H1 (cell line): Measurements from ENCODE around the gene IL17A. TPM values are rescaled to one million over a fixed set of nuclear protein-coding genes. Genes with fewer than 3 reads are reported as not detected.

ENCODE experiments used
- CTCF ChIA-PET: fragments of 300-600 bp; sonication (Branson Sonifier 250); formaldehyde crosslinking; loops from one replicate; lab custom pipeline; 2021; ENCODE audit not compliant: partially characterized antibody; lab: Charles Lee
- POLR2A ChIA-PET: fragments of 300-600 bp; sonication (Branson Sonifier 250); formaldehyde crosslinking; loops from one replicate; lab custom pipeline; 2021; ENCODE audit warnings: inconsistent platforms; ENCODE audit not compliant: partially characterized antibody; lab: Charles Lee
- DNase-seq, 2 experiments: peaks; one replicate each; pipeline versions ENCODE4 v3.0.0 to v3.0.0-alpha.2; 2010 to 2022; ENCODE audit warnings: low spot score in 2 of 2, low read depth in 1 of 2, mixed read lengths in 1 of 2
- FAIRE-seq: peaks from 2 replicates; lab custom pipeline; 2011; peaks lifted over from hg19 to GRCh38; lab: Jason Lieb, UNC
- H2AFZ ChIP-seq: 2 replicates; pipeline ENCODE4 v1.8.1; 2012; ENCODE audit warnings: low read length, inconsistent platforms
- H2AK5ac ChIP-seq: 2 replicates; pipeline ENCODE4 v1.6.1; 2013; ENCODE audit warnings: low read depth, low read length
- H2BK120ac ChIP-seq: replicated peaks from 2 replicates; pipeline ENCODE3; 2013; ENCODE audit warnings: low read depth, low read length, inconsistent platforms
- H2BK12ac ChIP-seq: 2 replicates; pipeline ENCODE4 v1.6.1; 2013; ENCODE audit warnings: low read depth, low read length
- H2BK15ac ChIP-seq: 2 replicates; pipeline ENCODE4 v1.6.1; 2013; ENCODE audit warnings: low read length
- H2BK20ac ChIP-seq: 2 replicates; pipeline ENCODE4 v1.6.1; 2013; ENCODE audit warnings: low read length
- H2BK5ac ChIP-seq: 2 replicates; pipeline ENCODE4 v1.6.1; 2013; ENCODE audit warnings: low read depth, low read length
- H3K14ac ChIP-seq: 2 replicates; pipeline ENCODE4 v1.6.1; 2013; ENCODE audit warnings: inconsistent platforms; ENCODE audit not compliant: insufficient read length
- H3K18ac ChIP-seq: 2 replicates; pipeline ENCODE4 v1.6.1; 2013; ENCODE audit warnings: low read length; ENCODE audit errors: extremely low read depth
- H3K23ac ChIP-seq: 2 replicates; pipeline ENCODE4 v1.6.1; 2013; ENCODE audit warnings: inconsistent platforms; ENCODE audit not compliant: insufficient read length
- H3K23me2 ChIP-seq: 2 replicates; pipeline ENCODE4 v1.6.1; 2013; ENCODE audit warnings: low read depth, low read length
- H3K27ac ChIP-seq: 2 replicates; pipeline ENCODE4 v1.6.1; 2011; ENCODE audit warnings: low read depth, low read length, inconsistent platforms
- H3K27me3 ChIP-seq, 4 experiments: replicated peaks in 1 of 4; 1 replicate in 1 of 4; 2 replicates in 3 of 4; pipeline versions ENCODE4 v1.6.1 to v1.8.1; 2011 to 2013; ENCODE audit warnings: low read length in 3 of 4, mild to moderate bottlenecking in 3 of 4, inconsistent platforms in 2 of 4, mixed read lengths in 2 of 4, moderate library complexity in 1 of 4; ENCODE audit not compliant: control insufficient read depth in 3 of 4, insufficient read depth in 3 of 4; ENCODE audit errors: extremely low read depth in 1 of 4
- H3K36me3 ChIP-seq, 4 experiments: 2 replicates each; pipeline versions ENCODE4 v1.6.1 to v1.8.1; 2011 to 2013; ENCODE audit warnings: mild to moderate bottlenecking in 4 of 4, low read length in 3 of 4, moderate library complexity in 2 of 4, control low read depth in 1 of 4, inconsistent platforms in 1 of 4; ENCODE audit not compliant: insufficient read depth in 4 of 4, control insufficient read depth in 2 of 4
- H3K4ac ChIP-seq: replicated peaks from 2 replicates; pipeline ENCODE3; 2013; ENCODE audit warnings: low read length, low read depth, mixed read lengths, inconsistent platforms; ENCODE audit not compliant: insufficient read length
- H3K4me1 ChIP-seq, 4 experiments: replicated peaks in 1 of 4; 1 replicate in 1 of 4; 2 replicates in 3 of 4; pipeline versions ENCODE4 v1.6.1 to v1.8.1; 2011 to 2013; ENCODE audit warnings: low read length in 3 of 4, inconsistent platforms in 2 of 4, mixed read lengths in 1 of 4; ENCODE audit not compliant: insufficient read depth in 4 of 4, control insufficient read depth in 3 of 4
- H3K4me2 ChIP-seq, 2 experiments: 2 replicates each; pipeline versions ENCODE4 v1.6.1 to v1.8.1; 2011 to 2013; ENCODE audit warnings: low read depth in 2 of 2, low read length in 2 of 2, control low read depth in 1 of 2, inconsistent platforms in 1 of 2, mild to moderate bottlenecking in 1 of 2; ENCODE audit not compliant: insufficient read depth in 1 of 2
- H3K4me3 ChIP-seq, 4 experiments: fragments of 200-600, 300-600 bp in 1 of 4; sonication (generic), shearing (Covaris generic), sonication (Bioruptor Twin) in 1 of 4; 2 replicates each; pipeline versions ENCODE4 v1.5.1 to v1.8.1; 2011 to 2016; ENCODE audit warnings: low read length in 4 of 4, low read depth in 3 of 4, control low read depth in 2 of 4, inconsistent platforms in 2 of 4, mild to moderate bottlenecking in 2 of 4, mixed read lengths in 1 of 4, moderate library complexity in 1 of 4; ENCODE audit not compliant: insufficient read depth in 2 of 4; ENCODE audit errors: extremely low read depth in 1 of 4
- H3K56ac ChIP-seq: replicated peaks from 2 replicates; pipeline ENCODE3; 2013; ENCODE audit warnings: low read depth, mild to moderate bottlenecking, mixed read lengths, low read length, inconsistent platforms; ENCODE audit not compliant: insufficient read length
- H3K79me1 ChIP-seq: 2 replicates; pipeline ENCODE4 v1.6.1; 2013; ENCODE audit warnings: low read depth, low read length, control low read depth
- H3K79me2 ChIP-seq, 2 experiments: 2 replicates each; pipeline versions ENCODE4 v1.6.1 to v1.8.1; 2012 to 2013; ENCODE audit warnings: low read length in 2 of 2, mild to moderate bottlenecking in 2 of 2, inconsistent platforms in 1 of 2; ENCODE audit not compliant: insufficient read depth in 2 of 2, control insufficient read depth in 1 of 2
- H3K9ac ChIP-seq, 4 experiments: replicated peaks in 1 of 4; 1 replicate in 1 of 4; 2 replicates in 3 of 4; pipeline versions ENCODE4 v1.6.1 to v1.8.1; 2011 to 2013; ENCODE audit warnings: low read depth in 3 of 4, low read length in 3 of 4, control low read depth in 2 of 4, mild to moderate bottlenecking in 2 of 4, moderate library complexity in 2 of 4, inconsistent platforms in 1 of 4; ENCODE audit errors: extremely low read depth in 1 of 4
- H3K9me3 ChIP-seq, 2 experiments: 2 replicates each; pipeline versions ENCODE4 v1.6.1 to v1.8.1; 2012 to 2013; ENCODE audit warnings: mild to moderate bottlenecking in 2 of 2, moderate library complexity in 2 of 2, control low read depth in 1 of 2, inconsistent platforms in 1 of 2, low read depth in 1 of 2, low read length in 1 of 2, mixed read lengths in 1 of 2; ENCODE audit not compliant: insufficient read depth in 2 of 2
- H4K20me1 ChIP-seq, 2 experiments: replicated peaks in 1 of 2; 2 replicates each; pipeline versions ENCODE3 to v1.8.1; 2011 to 2013; ENCODE audit warnings: inconsistent platforms in 2 of 2, low read length in 2 of 2, mild to moderate bottlenecking in 1 of 2; ENCODE audit not compliant: insufficient read depth in 2 of 2, control insufficient read depth in 1 of 2
- H4K5ac ChIP-seq: 2 replicates; pipeline ENCODE4 v1.6.1; 2013; ENCODE audit warnings: low read length, low read depth, mixed read lengths, inconsistent platforms; ENCODE audit not compliant: insufficient read length
- H4K8ac ChIP-seq: 2 replicates; pipeline ENCODE4 v1.8.0; 2013; ENCODE audit warnings: mild to moderate bottlenecking, moderate library complexity, low read length, inconsistent platforms; ENCODE audit not compliant: insufficient read depth; ENCODE audit errors: extremely low read depth
- H4K91ac ChIP-seq: replicated peaks from 2 replicates; pipeline ENCODE3; 2013; ENCODE audit warnings: low read length, mixed read lengths, inconsistent platforms; ENCODE audit not compliant: insufficient read length
- CBX8 ChIP-seq: fragments of 300-800, 300-1000 bp; sonication (generic); IDR thresholded peaks from 2 replicates; pipeline ENCODE4 v1.7.1; 2016; ENCODE audit warnings: low read depth, low read length, borderline replicate concordance
- CEBPB ChIP-seq: IDR thresholded peaks from 2 replicates; pipeline ENCODE4 v1.6.1; 2012; ENCODE audit warnings: low read depth, low read length
- CHD1 ChIP-seq: IDR thresholded peaks from 2 replicates; pipeline ENCODE4 v1.6.1; 2012; ENCODE audit warnings: low read depth, low read length, improper control_type of control experiment
- EGR1 ChIP-seq: IDR thresholded peaks from 2 replicates; pipeline ENCODE4 v1.6.1; 2011; ENCODE audit warnings: low read depth, low read length, borderline replicate concordance
- KDM4A ChIP-seq: IDR thresholded peaks from one replicate; pipeline ENCODE4 v1.7.1; 2012; ENCODE audit warnings: low read depth, mild to moderate bottlenecking, moderate library complexity, low read length, inconsistent platforms; ENCODE audit not compliant: severe bottlenecking
- KDM5A ChIP-seq: fragments of 200-600 bp; IDR thresholded peaks from 2 replicates; pipeline ENCODE4 v1.7.1; 2012; ENCODE audit warnings: mild to moderate bottlenecking, low read length, inconsistent platforms, mixed read lengths
- RBBP5 ChIP-seq: IDR thresholded peaks from 2 replicates; pipeline ENCODE4 v1.7.1; 2012; ENCODE audit warnings: low read depth, mild to moderate bottlenecking, inconsistent platforms, low read length, moderate library complexity, borderline replicate concordance
- SP1 ChIP-seq: IDR thresholded peaks from 2 replicates; pipeline ENCODE4 v1.6.1; 2011; ENCODE audit warnings: low read depth, low read length
- TAF7 ChIP-seq: optimal IDR thresholded peaks from 2 replicates; pipeline ENCODE3; 2011; ENCODE audit warnings: low read depth, mild to moderate bottlenecking, inconsistent platforms, low read length, moderate library complexity, borderline replicate concordance
- TEAD4 ChIP-seq: IDR thresholded peaks from 2 replicates; pipeline ENCODE4 v1.6.1; 2012; ENCODE audit warnings: low read depth, low read length, inconsistent platforms, mixed read lengths
- YY1 ChIP-seq: IDR thresholded peaks from 2 replicates; pipeline ENCODE4 v1.6.1; 2011; ENCODE audit warnings: low read depth, mild to moderate bottlenecking, low read length
- WGBS, 2 experiments: shearing (Covaris generic) in 1 of 2; methylation state at CpG; one replicate each; pipeline versions ENCODE4 v1.1.6 to v1.1.7; 2013 to 2015; ENCODE audit warnings: low lambda C conversion rate in 2 of 2, mixed read lengths in 2 of 2, inconsistent platforms in 1 of 2, low coverage in 1 of 2, missing lambda C conversion rate in 1 of 2; ENCODE audit not compliant: insufficient replicate concordance in 2 of 2, insufficient coverage in 1 of 2, insufficient read length in 1 of 2; ENCODE audit errors: extremely low coverage in 1 of 2, missing lambda C conversion rate in 1 of 2; 5-methylcytosine and 5-hydroxymethylcytosine counted together
- polyA plus RNA-seq, 7 experiments: library from polyadenylated mRNA; depleted of rRNA in 3 of 7; stranded (reverse) in 5 of 7; unstranded in 2 of 7; fragments of >200 nt in 5 of 7; fragments of 200-250 nt in 2 of 7; gene quantifications; 1 replicate in 5 of 7; 2 replicates in 1 of 7; 4 replicates in 1 of 7; pipeline versions ENCODE4 v1.2.1 to v1.2.3, GENCODE V29; 2011 to 2013; ENCODE audit warnings: missing spikeins in 2 of 7, mixed read lengths in 2 of 7
- total RNA-seq: library from RNA; stranded (reverse); fragmentation: NEBNext Ultra II Directional; extraction: Animal tissue kit (Norgen Biotek cat#: 25700); gene quantifications from 2 replicates; pipeline ENCODE4 v1.2.1, GENCODE V29; 2021
- TF ChIP-seq, protein P1 (sequence below): IDR thresholded peaks from 2 replicates; pipeline ENCODE4 v1.6.1; 2012; ENCODE audit warnings: inconsistent platforms

Gene IL17A
- total and polyA plus RNA-seq, 2 of the 8 experiments (the other 6 are each of a cell fraction or from before 2014, with no cell fraction given) = not detected

DNA sequence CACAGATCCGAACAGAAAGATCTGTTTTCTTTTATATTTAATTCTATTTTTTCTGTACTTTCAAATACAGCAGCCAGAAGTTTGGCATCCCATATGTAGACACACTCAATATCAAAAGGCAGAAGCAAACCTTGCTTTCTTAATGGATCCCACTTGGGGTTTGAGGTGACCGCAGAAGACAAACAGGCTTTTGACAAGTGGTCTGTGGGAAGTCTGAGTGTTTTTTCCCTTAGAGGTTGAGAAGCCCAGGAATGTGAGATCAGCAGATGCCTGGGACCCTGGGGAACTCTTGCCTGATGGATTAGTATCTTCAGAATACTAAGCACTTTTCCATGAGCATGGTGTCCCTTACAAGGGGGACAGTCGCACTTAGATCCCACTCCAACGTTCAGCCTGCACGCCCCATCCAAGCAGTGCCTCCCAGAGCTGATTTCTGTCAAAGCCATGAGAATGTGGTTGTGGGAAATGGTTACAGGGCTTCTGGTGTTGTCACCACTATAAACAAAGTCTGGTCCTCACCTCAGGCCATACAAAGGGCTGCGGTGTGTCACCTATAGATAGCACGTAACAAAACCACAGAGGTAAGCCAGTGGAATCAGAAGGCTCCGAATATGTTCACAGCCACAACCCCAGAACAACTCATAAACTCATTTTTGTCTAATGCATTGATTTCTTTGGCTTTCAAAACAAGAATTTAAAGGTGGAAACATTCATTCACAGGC, 45.4 kb downstream of the IL17A start:
- H2AFZ ChIP-seq = no peak overlapping the region
- ChIA-PET CTCF (interaction anchor here (0.8 to 6.7 kb wide), 11 partner anchors 12 to 182 kb away, joined by 3 to 66 read pairs (median 4); partner anchors contain the start of gene IL17F), POLR2A (interaction anchor here (1.0 to 1.2 kb wide), 2 partner anchors 20 to 47 kb away, joined by 3 read pairs; no protein-coding TSS in a partner anchor)
- TF ChIP-seq YY1 (no peak), TEAD4 (no peak), CEBPB (no peak), SP1 (no peak), KDM4A (no peak), KDM5A (no peak), CHD1 (no peak), RBBP5 (no peak), TAF7 (no peak), EGR1 (no peak), CBX8 (no peak)
- TF ChIP-seq, protein P1, sequence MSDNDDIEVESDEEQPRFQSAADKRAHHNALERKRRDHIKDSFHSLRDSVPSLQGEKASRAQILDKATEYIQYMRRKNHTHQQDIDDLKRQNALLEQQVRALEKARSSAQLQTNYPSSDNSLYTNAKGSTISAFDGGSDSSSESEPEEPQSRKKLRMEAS = no peak

More for the DNA sequence above, 45.4 kb downstream of the IL17A start:
- H3K79me2 ChIP-seq = no peaks in the 10 kb centered on the region
- H4K20me1 ChIP-seq = no peaks in the 10 kb centered on the region
- no peak overlapping the region for H3K23ac ChIP-seq
- H2BK20ac ChIP-seq = no peak overlapping the region
- no peak overlapping the region for H4K91ac ChIP-seq
- H3K9me3 ChIP-seq = no peaks in the 10 kb centered on the region
- no peak overlapping the region for H2BK120ac ChIP-seq
- H3K9ac ChIP-seq = no peak overlapping the region
- H3K4me2 ChIP-seq = no peak overlapping the region
- no peaks in the 10 kb centered on the region for H3K36me3 ChIP-seq
- H3K4me1 ChIP-seq = peaks cover 0 to 4% (median 0%) of the 10 kb centered on the region in 4 experiments; a peak in 1 of 7 replicates
- no peak overlapping the region for H2BK12ac ChIP-seq
- no peak overlapping the region for H3K14ac ChIP-seq
- H4K8ac ChIP-seq = no peak overlapping the region; the same call in 1 of the 2 replicates
- no peak overlapping the region for H2BK5ac ChIP-seq
- WGBS, 2 experiments = 92% methylated on average over 8 of the region's 8 CpGs; no CpG with 5 or more reads in 1 of the 2 experiments
- no peak overlapping the region for H3K18ac ChIP-seq
- no peak for DNase-seq
- H2BK15ac ChIP-seq = no peak overlapping the region
- H3K4me3 ChIP-seq = no peak overlapping the region
- no peak overlapping the region for H3K27ac ChIP-seq
- H3K79me1 ChIP-seq = no peaks in the 10 kb centered on the region
- H4K5ac ChIP-seq = no peak overlapping the region
- no peak overlapping the region for H3K56ac ChIP-seq
- no peaks in the 10 kb centered on the region for H3K27me3 ChIP-seq
- FAIRE-seq = no peak
- H2AK5ac ChIP-seq = no peak overlapping the region
- H3K4ac ChIP-seq = no peak overlapping the region
- H3K23me2 ChIP-seq = no peaks in the 10 kb centered on the region
